Effector memory CD8-positive, alpha-beta T cell (primary cell): ENCODE results near the gene NDST1.

Experiments used
- ATAC-seq: fragments of 150-1000 bp; cut with Tn5 transposase; replicated peaks from 2 replicates; pipeline ENCODE4 v1.10.0; 2021; ENCODE audit warnings: mild to moderate bottlenecking, moderate library complexity
- DNase-seq, 3 experiments: peaks; one replicate each; pipeline ENCODE4 v3.0.0; 2021
- H3K27ac Mint-ChIP-seq, 2 donors: one replicate each; pipeline ENCODE4 v1.8.0; 2022; ENCODE audit warnings: mild to moderate bottlenecking in 2 of 2, mixed read lengths in 2 of 2, moderate library complexity in 2 of 2
- H3K27me3 Mint-ChIP-seq, 2 donors: one replicate each; pipeline ENCODE4 v1.8.0; 2022; ENCODE audit warnings: mixed read lengths in 2 of 2
- H3K36me3 Mint-ChIP-seq: one replicate; pipeline ENCODE4 v1.8.0; 2022; ENCODE audit warnings: mild to moderate bottlenecking, moderate library complexity, mixed read lengths; ENCODE audit not compliant: insufficient read depth
- H3K4me1 Mint-ChIP-seq, 2 donors: one replicate each; pipeline ENCODE4 v1.8.0; 2022; ENCODE audit warnings: low read depth in 2 of 2, mixed read lengths in 2 of 2
- H3K4me3 Mint-ChIP-seq, 2 donors: one replicate each; pipeline ENCODE4 v1.8.0; 2022; ENCODE audit warnings: mild to moderate bottlenecking in 2 of 2, mixed read lengths in 2 of 2, moderate library complexity in 2 of 2
- H3K9me3 Mint-ChIP-seq, 2 donors: one replicate each; pipeline ENCODE4 v1.8.0; 2022; ENCODE audit warnings: mixed read lengths in 2 of 2

NDST1 gene

GRCh38 chr5:150556859-150557508 lies 49.1 kb downstream of the NDST1 start:
- Mint-ChIP-seq H3K27ac (no peak overlapping the region), H3K27me3 (peaks cover 0 to 12% of the 10 kb centered on the region in 2 donors), H3K9me3 (no peaks in the 10 kb centered on the region), H3K4me3 (no peak overlapping the region), H3K36me3 (no peaks in the 10 kb centered on the region), H3K4me1 (no peaks in the 10 kb centered on the region)
- ATAC-seq, result no peak
- DNase-seq, result no peak

- ATAC-seq (no peak), DNase-seq (no peak)
- H3K4me1 Mint-ChIP-seq, result no peaks in the 10 kb centered on the region
- no peaks in the 10 kb centered on the region for H3K9me3 Mint-ChIP-seq
- H3K36me3 Mint-ChIP-seq, result no peaks in the 10 kb centered on the region
- no peak overlapping the region for H3K27ac Mint-ChIP-seq
- peaks cover 0 to 15% of the 10 kb centered on the region in 2 donors for H3K27me3 Mint-ChIP-seq
- H3K4me3 Mint-ChIP-seq, result no peak overlapping the region
Measured at GRCh38 chr5:150557509-150557872, 49.6 kb downstream of the NDST1 start.

- DNase-seq (no peak), ATAC-seq (no peak)
- Mint-ChIP-seq H3K4me3 (no peak overlapping the region), H3K27ac (no peak overlapping the region), H3K9me3 (no peaks in the 10 kb centered on the region), H3K4me1 (no peaks in the 10 kb centered on the region), H3K36me3 (no peaks in the 10 kb centered on the region), H3K27me3 (peaks cover 0 to 16% of the 10 kb centered on the region in 2 donors)
Measured at GRCh38 chr5:150558088-150558621, 50.2 kb downstream of the NDST1 start.

GRCh38 chr5:150559088-150559487 lies 51.2 kb downstream of the NDST1 start:
- Mint-ChIP-seq H3K36me3 (no peaks in the 10 kb centered on the region), H3K27me3 (peaks cover 0 to 16% of the 10 kb centered on the region in 2 donors), H3K4me1 (no peaks in the 10 kb centered on the region), H3K4me3 (no peak overlapping the region), H3K9me3 (no peaks in the 10 kb centered on the region), H3K27ac (no peak overlapping the region)
- no peak for ATAC-seq
- no peak for DNase-seq

GRCh38 chr5:150559701-150560100 lies 51.8 kb downstream of the NDST1 start:
- Mint-ChIP-seq H3K9me3 (no peaks in the 10 kb centered on the region), H3K36me3 (no peaks in the 10 kb centered on the region), H3K4me3 (no peak overlapping the region), H3K27me3 (peaks cover 0 to 16% of the 10 kb centered on the region in 2 donors), H3K27ac (no peak overlapping the region), H3K4me1 (no peaks in the 10 kb centered on the region)
- no peak for ATAC-seq
- DNase-seq, result no peak

- Mint-ChIP-seq H3K27me3 (peaks cover 0 to 16% of the 10 kb centered on the region in 2 donors), H3K9me3 (no peaks in the 10 kb centered on the region)
- peak; percentile 99 for ATAC-seq
Measured at GRCh38 chr5:150560401-150561191, 52.7 kb downstream of the NDST1 start.

GRCh38 chr5:150561192-150561512 lies 53.2 kb downstream of the NDST1 start:
- Mint-ChIP-seq H3K4me3 (no peak overlapping the region), H3K36me3 (no peaks in the 10 kb centered on the region), H3K4me1 (no peaks in the 10 kb centered on the region), H3K9me3 (no peaks in the 10 kb centered on the region), H3K27me3 (peaks cover 0 to 16% of the 10 kb centered on the region in 2 donors), H3K27ac (no peak overlapping the region)
- no peak for ATAC-seq
- no peak for DNase-seq

More at GRCh38 chr5:150560401-150561191, 52.7 kb downstream of the NDST1 start:
- DNase-seq, result peak; percentile 83 to 87 (median 87)
- no peaks in the 10 kb centered on the region for H3K4me1 Mint-ChIP-seq
- H3K4me3 Mint-ChIP-seq, result no peak overlapping the region
- H3K36me3 Mint-ChIP-seq, result no peaks in the 10 kb centered on the region
- no peak overlapping the region for H3K27ac Mint-ChIP-seq

GRCh38 chr5:150561571-150562275 lies 53.8 kb downstream of the NDST1 start:
- DNase-seq, result no peak
- peaks cover 0 to 16% of the 10 kb centered on the region in 2 donors for H3K27me3 Mint-ChIP-seq
- H3K4me3 Mint-ChIP-seq, result no peak overlapping the region
- no peaks in the 10 kb centered on the region for H3K36me3 Mint-ChIP-seq
- H3K27ac Mint-ChIP-seq, result no peak overlapping the region
- H3K4me1 Mint-ChIP-seq, result no peaks in the 10 kb centered on the region
- no peak for ATAC-seq
- H3K9me3 Mint-ChIP-seq, result no peaks in the 10 kb centered on the region

- H3K27me3 Mint-ChIP-seq, result peaks cover 0 to 10% of the 10 kb centered on the region in 2 donors
- ATAC-seq (no peak), DNase-seq (no peak)
- peak overlapping the region in 1 of 2 donors; percentile 48 for H3K27ac Mint-ChIP-seq
- H3K4me1 Mint-ChIP-seq, result no peaks in the 10 kb centered on the region
- H3K36me3 Mint-ChIP-seq, result no peaks in the 10 kb centered on the region
- H3K9me3 Mint-ChIP-seq, result no peaks in the 10 kb centered on the region
- H3K4me3 Mint-ChIP-seq, result no peak overlapping the region
Measured at GRCh38 chr5:150562832-150563231, 54.9 kb downstream of the NDST1 start.

- H3K9me3 Mint-ChIP-seq, result no peaks in the 10 kb centered on the region
- no peaks in the 10 kb centered on the region for H3K36me3 Mint-ChIP-seq
- ATAC-seq (no peak), DNase-seq (no peak)
- no peaks in the 10 kb centered on the region for H3K4me1 Mint-ChIP-seq
- H3K27ac Mint-ChIP-seq, result peak overlapping the region in 1 of 2 donors; percentile 5
- peaks cover 0 to 7% of the 10 kb centered on the region in 2 donors for H3K27me3 Mint-ChIP-seq
- no peak overlapping the region for H3K4me3 Mint-ChIP-seq
Measured at GRCh38 chr5:150565868-150566267, 57.9 kb downstream of the NDST1 start.

GRCh38 chr5:150567031-150567717 lies 59.2 kb downstream of the NDST1 start:
- no peaks in the 10 kb centered on the region for H3K4me1 Mint-ChIP-seq
- H3K27ac Mint-ChIP-seq, result no peak overlapping the region
- H3K36me3 Mint-ChIP-seq, result no peaks in the 10 kb centered on the region
- no peaks in the 10 kb centered on the region for H3K9me3 Mint-ChIP-seq
- DNase-seq (no peak), ATAC-seq (no peak)
- H3K27me3 Mint-ChIP-seq, result peaks cover 0 to 4% of the 10 kb centered on the region in 2 donors
- no peak overlapping the region for H3K4me3 Mint-ChIP-seq

- no peak overlapping the region for H3K4me3 Mint-ChIP-seq
- DNase-seq, result no peak
Measured at GRCh38 chr5:150568663-150569062, 60.7 kb downstream of the NDST1 start.

GRCh38 chr5:150570333-150570732 lies 62.4 kb downstream of the NDST1 start:
- H3K36me3 Mint-ChIP-seq, result no peaks in the 10 kb centered on the region
- H3K4me1 Mint-ChIP-seq, result no peaks in the 10 kb centered on the region
- no peak for ATAC-seq
- no peak for DNase-seq
- no peak overlapping the region for H3K4me3 Mint-ChIP-seq
- no peak overlapping the region for H3K27ac Mint-ChIP-seq
- H3K9me3 Mint-ChIP-seq, result no peaks in the 10 kb centered on the region
- no peaks in the 10 kb centered on the region for H3K27me3 Mint-ChIP-seq

More at GRCh38 chr5:150568663-150569062, 60.7 kb downstream of the NDST1 start:
- ATAC-seq, result no peak
- H3K36me3 Mint-ChIP-seq, result no peaks in the 10 kb centered on the region
- H3K4me1 Mint-ChIP-seq, result no peaks in the 10 kb centered on the region
- no peaks in the 10 kb centered on the region for H3K9me3 Mint-ChIP-seq
- H3K27me3 Mint-ChIP-seq, result no peaks in the 10 kb centered on the region
- no peak overlapping the region for H3K27ac Mint-ChIP-seq
